Thyroid gland (tissue), 4 donors: ENCODE data around the gene GALNT9.

Experiments used
- CTCF ChIP-seq, 6 experiments: fragments of 200-600 bp in 3 of 6; fragments of 450-650 bp in 3 of 6; sonication (generic) in 3 of 6; IDR thresholded peaks; one replicate each; pipeline ENCODE4 v1.5.1; 2016 to 2019; ENCODE audit warnings: antibody characterized with exemption in 6 of 6, mild to moderate bottlenecking in 2 of 6, inconsistent platforms in 1 of 6, moderate library complexity in 1 of 6
- POLR2A ChIP-seq, 2 donors: fragments of 450-650 bp; IDR thresholded peaks; one replicate each; pipeline ENCODE4 v1.6.1; 2017; ENCODE audit warnings: antibody characterized with exemption in 2 of 2, mild to moderate bottlenecking in 2 of 2, moderate library complexity in 1 of 2

GRCh38 chr12:132255642-132256041 lies 73.7 kb downstream of the GALNT9 start:
- TF ChIP-seq CTCF (IDR thresholded peaks at IDR 0.05) (no peak), POLR2A (IDR thresholded peaks at IDR 0.05) (no peak)
